ENCODE results near the gene CACNG1. TPM values are rescaled to one million over a fixed set of nuclear protein-coding genes. Genes with fewer than 3 reads are reported as not detected.

The CACNG1 gene
- polyA plus RNA-seq, 3 donors: not detected

- H3K9me3 Mint-ChIP-seq: peaks cover 9 to 18% (median 16%) of the 10 kb centered on the region in 7 donors
- Histone ChIP-seq H4K20me1 (ENCODE audit: insufficient read depth, low read length) (no peaks in the 10 kb centered on the region), H3K9me3 (replicated peaks in 1 of 2; ENCODE audit: control insufficient read depth in 1 of 2, insufficient read depth in 1 of 2, low read length in 2 of 2) (peaks cover 12 to 13% of the 10 kb centered on the region in 2 donors), H3K4me1 (ENCODE audit: control insufficient read depth in 1 of 2, insufficient read depth in 2 of 2, low read length in 2 of 2) (no peaks in the 10 kb centered on the region), H3K36me3 (replicated peaks in 1 of 2; ENCODE audit: control insufficient read depth in 1 of 2, insufficient read depth in 2 of 2, low read length in 2 of 2) (no peaks in the 10 kb centered on the region), H3K4me2 (replicated peaks; ENCODE audit: extremely low read depth, low read length, poor library complexity, severe bottlenecking) (no peak overlapping the region), H3K4me3 (replicated peaks in 1 of 3; ENCODE audit: low read depth in 2 of 3, low read length in 3 of 3) (no peak overlapping the region), H3K9ac (ENCODE audit: insufficient read depth, low read length, poor library complexity, severe bottlenecking) (no peak overlapping the region), H3K27ac (ENCODE audit: low read depth in 1 of 2, low read length in 2 of 2) (no peak overlapping the region), H3K27me3 (ENCODE audit: control insufficient read depth in 2 of 2, insufficient read depth in 2 of 2, low read length in 2 of 2) (no peaks in the 10 kb centered on the region), H3K79me2 (ENCODE audit: insufficient read depth, low read length) (no peaks in the 10 kb centered on the region), H2AFZ (ENCODE audit: insufficient read depth, low read depth, low read length, poor library complexity, severe bottlenecking) (no peak overlapping the region)
- intact Hi-C loops (cut with micrococcal nuclease): no loop called here
- TF ChIP-seq CTCF (IDR thresholded peaks at IDR 0.05): no peak
- H3K36me3 Mint-ChIP-seq: no peaks in the 10 kb centered on the region
- no peak for DNase-seq
- no peak overlapping the region for H3K4me3 Mint-ChIP-seq
- H3K4me1 Mint-ChIP-seq: no peaks in the 10 kb centered on the region
- H3K27ac Mint-ChIP-seq: peak overlapping the region in 1 of 7 donors; percentile 27
- WGBS (ENCODE audit: insufficient coverage): 95% methylated on average over 5 of the region's 9 CpGs
- H3K27me3 Mint-ChIP-seq (ENCODE audit: low read depth in 3 of 3): no peaks in the 10 kb centered on the region
These were observed 9.2 kb downstream of the CACNG1 start for GRCh38 chr17:67053438-67054000.

- no peak overlapping the region for H2AFZ ChIP-seq (ENCODE audit: insufficient read depth, low read depth, low read length, poor library complexity, severe bottlenecking)
- no peak for TF ChIP-seq CTCF (IDR thresholded peaks at IDR 0.05)
- no peaks in the 10 kb centered on the region for H3K27me3 Mint-ChIP-seq (ENCODE audit: low read depth in 3 of 3)
- H3K9ac ChIP-seq (ENCODE audit: insufficient read depth, low read length, poor library complexity, severe bottlenecking): no peak overlapping the region
- no peak for DNase-seq
- H3K27me3 ChIP-seq (ENCODE audit: control insufficient read depth in 2 of 2, insufficient read depth in 2 of 2, low read length in 2 of 2): no peaks in the 10 kb centered on the region
- WGBS (ENCODE audit: insufficient coverage): 94% methylated on average over 14 of the region's 19 CpGs
- H3K36me3 Mint-ChIP-seq: no peaks in the 10 kb centered on the region
- no peak overlapping the region for H3K4me2 ChIP-seq (replicated peaks; ENCODE audit: extremely low read depth, low read length, poor library complexity, severe bottlenecking)
- H4K20me1 ChIP-seq (ENCODE audit: insufficient read depth, low read length): no peaks in the 10 kb centered on the region
- no peak overlapping the region for H3K4me3 Mint-ChIP-seq
- no peaks in the 10 kb centered on the region for H3K4me1 Mint-ChIP-seq
- H3K4me3 ChIP-seq (replicated peaks in 1 of 3; ENCODE audit: low read depth in 2 of 3, low read length in 3 of 3): no peak overlapping the region
- no peaks in the 10 kb centered on the region for H3K79me2 ChIP-seq (ENCODE audit: insufficient read depth, low read length)
- H3K27ac Mint-ChIP-seq: no peak overlapping the region
- intact Hi-C loops (cut with micrococcal nuclease): no loop called here
- no peaks in the 10 kb centered on the region for H3K4me1 ChIP-seq (ENCODE audit: control insufficient read depth in 1 of 2, insufficient read depth in 2 of 2, low read length in 2 of 2)
- no peak overlapping the region for H3K27ac ChIP-seq (ENCODE audit: low read depth in 1 of 2, low read length in 2 of 2)
- peaks cover 8 to 11% of the 10 kb centered on the region in 2 donors for H3K9me3 ChIP-seq (replicated peaks in 1 of 2; ENCODE audit: control insufficient read depth in 1 of 2, insufficient read depth in 1 of 2, low read length in 2 of 2)
- no peaks in the 10 kb centered on the region for H3K36me3 ChIP-seq (replicated peaks in 1 of 2; ENCODE audit: control insufficient read depth in 1 of 2, insufficient read depth in 2 of 2, low read length in 2 of 2)
- peaks cover 4 to 12% (median 10%) of the 10 kb centered on the region in 7 donors for H3K9me3 Mint-ChIP-seq
These were observed 9.7 kb downstream of the CACNG1 start for GRCh38 chr17:67054011-67054591.

Measured in CD14-positive monocyte (primary cell).